ENCODE data around the gene MEGF11. TPM values are rescaled to one million over a fixed set of nuclear protein-coding genes. Genes with fewer than 3 reads are reported as not detected.

MEGF11 gene
- total RNA-seq, 1 donor from 2014 or later: 1.9 TPM

GRCh38 chr15:66240240-66240794 is 13.2 kb downstream of the MEGF11 start:
- no peak for DNase-seq (ENCODE audit: low spot score)

GRCh38 chr15:66239514-66239913 is 14.0 kb downstream of the MEGF11 start:
- DNase-seq (ENCODE audit: low spot score): no peak

DNA sequence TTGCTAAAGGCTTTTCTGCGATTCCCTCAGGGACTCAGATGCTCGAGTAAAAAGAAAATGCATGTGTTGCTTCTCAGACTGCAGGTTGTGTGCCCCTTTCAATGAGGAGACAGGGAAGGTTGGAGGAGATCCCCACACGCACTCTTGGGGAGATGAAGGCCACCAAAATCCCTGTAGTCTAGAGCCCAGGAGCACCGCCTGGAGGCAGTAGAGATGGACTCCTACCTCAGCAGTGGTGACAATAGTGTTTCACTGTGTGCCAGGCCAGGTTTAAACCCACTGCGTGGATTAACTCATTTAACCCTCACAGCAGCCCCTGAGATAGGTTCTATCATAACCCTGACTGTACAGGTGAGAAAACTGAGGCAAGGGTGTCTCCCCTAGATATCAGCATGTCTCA is 15.2 kb downstream of the MEGF11 start:
- DNase-seq (ENCODE audit: low spot score): no peak

DNA sequence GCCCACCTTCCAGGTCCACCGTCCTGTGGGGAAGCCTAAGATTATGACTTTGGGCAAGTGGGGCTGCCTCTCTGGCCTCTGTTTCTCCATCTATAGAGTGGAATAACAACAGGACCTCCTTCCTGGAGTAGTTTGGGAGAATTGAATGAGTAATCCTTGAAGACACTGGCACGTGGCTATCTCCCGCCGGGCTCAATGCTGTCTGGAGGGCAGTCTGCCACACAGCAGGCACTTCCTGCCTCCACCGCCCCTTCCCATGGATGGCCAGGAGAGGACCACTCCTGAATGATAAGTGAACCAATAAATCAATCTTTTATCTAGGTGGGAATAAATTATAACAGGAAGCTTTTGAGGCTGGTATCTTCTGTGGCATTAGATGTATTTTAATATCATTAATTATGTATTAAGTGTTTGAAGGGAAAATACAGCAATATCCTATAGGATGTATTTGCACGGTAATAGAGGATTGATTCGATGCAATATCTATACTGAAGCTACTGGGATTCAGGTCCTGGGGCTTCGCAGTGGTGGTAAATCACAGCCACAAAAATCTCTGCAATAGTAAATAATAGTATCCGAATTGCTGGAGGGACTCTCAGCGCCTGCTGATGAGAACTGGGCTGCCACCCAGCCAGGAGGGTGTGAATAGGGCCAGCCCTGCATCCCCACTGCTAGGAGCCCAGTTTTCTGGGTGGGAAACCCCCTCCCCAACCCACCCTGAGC is 15.9 kb downstream of the MEGF11 start:
- DNase-seq (ENCODE audit: low spot score): no peak

- no peak for DNase-seq (ENCODE audit: low spot score)
Measured at GRCh38 chr15:66236806-66237375, 16.7 kb downstream of the MEGF11 start.

- no peak for DNase-seq (ENCODE audit: low spot score)
Measured at GRCh38 chr15:66235866-66236265, 17.7 kb downstream of the MEGF11 start.

- no peak for DNase-seq (ENCODE audit: low spot score)
Measured at GRCh38 chr15:66234798-66235197, 18.8 kb downstream of the MEGF11 start.

- DNase-seq (ENCODE audit: low spot score): no peak
Measured at GRCh38 chr15:66233487-66234415, 19.8 kb downstream of the MEGF11 start.

DNA sequence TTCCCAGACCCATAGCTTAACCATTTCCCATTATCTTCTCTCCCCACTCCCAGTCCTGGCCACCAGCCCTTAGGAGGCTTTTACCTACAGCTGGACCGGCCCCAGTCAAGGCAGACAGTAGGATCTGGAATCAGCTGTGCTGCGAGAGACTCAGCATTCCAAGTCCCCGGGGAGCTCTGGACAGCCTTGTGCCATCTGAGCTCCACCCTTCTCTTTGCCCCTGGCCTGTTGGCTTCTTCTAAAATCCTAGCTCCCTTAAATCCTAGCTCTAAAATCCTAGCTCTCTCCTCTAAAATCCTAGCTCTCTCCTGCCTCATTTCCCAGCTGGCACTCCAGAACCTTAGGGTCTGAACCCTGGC is 21.3 kb downstream of the MEGF11 start:
- no peak for DNase-seq (ENCODE audit: low spot score)

DNA sequence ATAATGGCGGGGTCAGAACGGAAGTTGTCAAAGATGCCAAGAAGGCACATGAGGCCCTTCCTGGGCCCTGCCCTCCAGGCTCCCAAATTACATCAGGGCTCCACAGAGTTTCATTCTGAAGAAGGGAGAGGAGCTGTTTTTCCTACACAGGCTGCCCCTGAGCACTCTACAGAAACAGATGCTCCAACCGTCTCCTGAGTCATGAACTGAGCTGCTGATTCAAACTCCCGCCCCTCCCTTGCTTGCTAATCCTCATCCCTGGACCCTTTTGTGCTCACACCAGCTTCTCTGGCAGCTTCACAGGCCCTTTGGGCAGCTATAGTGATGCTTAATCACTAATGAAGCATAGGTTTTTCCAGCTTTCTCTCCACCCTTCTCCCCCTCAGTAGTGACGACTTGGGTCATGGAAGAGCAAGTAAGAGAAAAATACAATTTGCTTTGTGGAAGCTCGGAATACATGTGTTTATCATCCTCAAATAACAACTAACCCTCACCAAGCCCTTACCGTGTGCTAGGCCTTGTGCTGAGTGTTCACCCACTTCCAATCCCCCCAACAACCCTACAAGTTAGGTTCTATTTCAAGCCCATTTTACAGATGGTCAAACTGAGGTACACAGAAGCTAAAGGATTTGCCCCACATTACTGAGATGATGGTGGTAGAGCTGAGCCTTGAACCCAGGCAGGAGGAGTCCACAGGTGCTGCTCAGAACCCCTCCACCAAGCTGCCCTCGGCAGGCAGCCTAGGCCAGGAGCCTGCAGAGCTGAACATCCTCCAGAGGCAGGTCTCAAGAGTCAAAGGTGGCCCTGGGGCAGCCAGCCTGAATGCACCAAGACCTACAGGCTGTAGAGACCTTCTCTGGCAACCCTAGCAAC is 21.9 kb downstream of the MEGF11 start:
- DNase-seq (ENCODE audit: low spot score): peak; percentile 59

DNA sequence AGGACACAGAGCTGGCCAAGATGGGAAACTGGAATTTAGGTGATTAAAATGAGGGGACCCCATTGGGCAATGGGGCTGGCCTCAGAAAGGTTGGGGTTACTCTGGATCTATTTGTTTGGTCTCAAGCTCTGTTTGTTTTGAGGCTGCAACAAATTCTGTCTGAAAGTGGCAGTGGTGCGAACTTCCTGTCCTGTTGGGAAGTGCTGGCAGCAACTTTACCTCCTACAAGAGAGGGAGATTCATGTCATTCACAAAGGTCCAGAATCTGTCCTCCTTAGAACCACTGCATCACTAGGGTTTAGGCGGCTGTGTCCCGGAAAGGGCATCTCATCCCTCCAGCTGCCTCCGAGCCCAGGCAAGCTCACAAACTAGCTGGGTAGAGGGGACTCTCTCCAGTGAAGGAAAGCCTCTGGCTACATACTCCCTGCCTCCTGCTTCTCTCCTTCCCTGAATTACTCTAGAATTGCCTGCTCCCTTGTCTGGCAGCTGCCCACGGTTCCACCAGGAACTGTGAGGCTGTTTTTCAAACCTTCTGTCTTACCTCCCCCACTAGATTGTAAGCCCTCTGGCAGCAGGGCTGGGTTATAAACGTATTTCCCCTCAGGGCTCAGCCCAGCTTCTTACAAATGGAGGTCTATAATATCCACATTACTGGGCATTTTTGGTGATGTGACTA is 23.6 kb downstream of the MEGF11 start:
- DNase-seq (ENCODE audit: low spot score): no peak

DNA sequence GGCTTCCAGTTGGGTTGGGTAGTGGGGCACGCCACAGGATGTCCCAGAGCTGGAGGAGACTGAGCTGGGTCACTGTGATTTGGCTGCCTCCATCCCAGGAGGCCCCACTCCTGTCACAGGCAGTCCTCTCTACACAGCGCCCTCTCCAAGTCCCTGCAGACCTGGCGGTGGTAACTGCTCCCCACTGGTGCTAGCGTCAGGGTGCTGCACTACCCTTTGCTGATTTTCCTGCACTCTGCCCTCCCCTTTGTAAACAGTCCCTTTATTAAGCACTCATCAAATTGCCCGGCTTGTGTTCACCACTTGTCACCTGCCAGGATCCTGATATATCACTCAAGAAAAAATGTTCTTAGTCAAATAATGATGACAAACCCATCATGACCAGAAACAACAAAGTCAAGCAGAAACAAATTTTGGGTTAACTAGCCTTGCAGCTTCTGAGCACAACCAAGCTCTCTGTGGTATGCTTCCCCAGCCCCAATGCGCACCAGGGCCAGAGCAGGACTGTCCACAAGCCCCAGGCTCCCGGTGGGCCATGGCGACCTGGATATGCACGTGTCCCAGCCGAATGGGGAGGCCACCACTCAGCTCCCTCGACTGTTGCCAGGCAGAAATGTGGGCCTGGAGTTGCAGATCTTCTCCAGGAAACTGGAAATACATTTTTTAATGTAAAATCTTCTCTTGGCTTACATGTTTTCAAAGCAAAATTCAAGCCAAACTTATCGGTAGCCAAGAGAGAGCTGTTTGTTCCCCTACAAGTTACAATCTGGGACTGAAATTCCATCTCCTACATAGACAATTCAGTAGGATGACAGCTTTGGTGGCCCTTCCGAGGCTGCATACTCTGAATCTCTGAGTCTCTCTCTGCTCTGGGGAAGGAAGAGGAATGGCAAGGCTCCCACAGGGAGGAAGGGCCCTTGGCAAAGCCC is 24.5 kb downstream of the MEGF11 start:
- DNase-seq (ENCODE audit: low spot score): no peak

DNA sequence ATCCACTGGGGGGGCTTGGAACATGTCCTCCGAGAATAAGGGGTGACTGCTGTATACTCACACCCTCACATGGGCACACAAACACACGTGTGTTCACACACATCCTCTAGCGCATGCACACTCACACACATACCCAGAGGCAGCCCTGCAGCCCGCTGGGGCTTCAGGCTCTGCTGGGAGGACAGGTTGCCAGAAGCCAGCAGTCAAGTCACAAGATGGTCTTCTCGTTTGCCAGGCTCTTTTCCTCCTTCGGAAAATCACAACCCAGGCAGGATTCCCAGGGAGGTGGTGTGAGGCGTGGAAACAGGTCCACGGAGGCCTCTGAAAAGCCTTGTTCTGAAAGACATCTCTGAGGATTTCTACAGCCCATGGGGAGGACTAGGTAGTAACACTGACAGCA is 26.8 kb downstream of the MEGF11 start:
- DNase-seq (ENCODE audit: low spot score): no peak

- DNase-seq (ENCODE audit: low spot score): no peak
Measured at GRCh38 chr15:66225656-66226274, 27.8 kb downstream of the MEGF11 start.

GRCh38 chr15:66224946-66225345 is 28.6 kb downstream of the MEGF11 start:
- no peak for DNase-seq (ENCODE audit: low spot score)

DNA sequence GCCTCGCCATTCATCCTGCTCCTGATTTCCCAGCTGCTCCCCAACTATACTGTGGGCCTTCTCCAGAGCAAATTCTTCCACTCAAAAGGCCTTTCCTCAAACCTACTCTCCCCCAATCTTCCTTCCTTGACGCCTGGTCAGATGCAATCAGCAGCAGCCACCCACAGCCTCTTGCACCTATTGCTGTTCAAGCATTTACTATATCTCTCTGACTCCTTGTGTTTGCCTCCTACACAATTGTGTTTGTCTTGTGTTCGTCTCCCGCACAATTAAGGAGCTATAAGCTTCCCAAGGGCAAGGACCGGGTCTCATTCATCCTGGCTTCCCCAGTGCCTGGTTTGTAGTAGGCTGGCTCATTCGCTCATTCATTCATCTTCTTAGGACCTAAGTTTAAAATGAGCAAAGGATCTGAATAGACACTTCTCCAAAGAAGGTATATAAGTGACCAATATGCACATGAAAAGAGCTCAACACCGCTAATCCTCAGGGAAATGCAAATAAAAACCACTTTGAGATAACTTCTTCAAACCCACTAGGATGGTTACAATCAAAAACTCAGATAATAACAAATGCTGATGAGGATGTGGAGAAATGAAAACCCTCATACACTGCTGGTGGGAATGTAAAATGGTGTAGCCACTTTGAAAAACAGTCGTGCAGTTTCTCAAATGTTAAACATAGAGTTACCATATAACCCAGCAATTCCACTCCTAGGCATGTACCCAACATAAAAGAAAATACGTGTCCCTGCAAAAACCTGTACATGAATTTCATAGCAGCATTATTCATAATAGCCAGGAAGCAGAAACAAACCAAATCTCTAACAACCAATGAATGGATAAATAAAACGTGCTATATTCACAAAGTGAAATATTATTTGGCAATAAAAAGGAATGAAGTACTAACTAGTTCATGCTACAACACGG is 31.0 kb downstream of the MEGF11 start:
- no peak for DNase-seq (ENCODE audit: low spot score)

GRCh38 chr15:66221126-66221525 is 32.4 kb downstream of the MEGF11 start:
- DNase-seq (ENCODE audit: low spot score): peak; percentile 26

DNA sequence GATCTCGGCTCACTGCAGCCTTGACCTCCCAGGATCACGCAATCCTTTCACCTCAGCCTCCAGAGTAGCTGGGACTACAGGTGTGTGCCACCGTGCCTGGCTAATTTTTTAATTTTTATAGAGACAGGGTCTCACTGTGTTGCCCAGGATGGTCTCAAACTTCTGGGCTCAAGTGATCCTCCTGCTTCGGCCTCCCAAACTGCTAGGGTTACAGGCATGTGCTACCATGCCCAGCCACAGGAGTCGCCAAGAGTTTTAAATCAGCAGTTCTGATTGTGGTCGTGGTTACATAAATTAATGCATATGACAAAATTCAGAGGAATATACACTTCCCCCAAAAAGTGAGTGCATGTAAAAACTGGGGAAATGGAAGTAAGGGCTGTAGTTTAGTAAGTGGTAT is 32.9 kb downstream of the MEGF11 start:
- no peak for DNase-seq (ENCODE audit: low spot score)
